CD4-positive, alpha-beta T cell treated with Interleukin-10 for 1 hour (primary cell): ENCODE results near the gene NUCB2.
"Not testable (repeated sequence)": the region's sequence is repeated elsewhere in the genome, so short reads cannot be mapped to it uniquely, and the experiment has no call there.

Experiments used
- DNase-seq: peaks from one replicate; pipeline ENCODE4 v3.0.0-alpha.2; 2020

Gene NUCB2

GRCh38 chr11:17276236-17277023 lies at the start of gene NUCB2:
Gene NUCB2, plus strand, starts transcription at chr11:17276739. Its CDS starts 18,585 bp downstream, at chr11:17295324.
- DNase-seq = peak; percentile 96

GRCh38 chr11:17228186-17228925 lies 48.2 kb upstream of the NUCB2 start:
- not testable (repeated sequence) for DNase-seq

GRCh38 chr11:17229481-17230152 lies 46.9 kb upstream of the NUCB2 start:
- no peak for DNase-seq

DNA sequence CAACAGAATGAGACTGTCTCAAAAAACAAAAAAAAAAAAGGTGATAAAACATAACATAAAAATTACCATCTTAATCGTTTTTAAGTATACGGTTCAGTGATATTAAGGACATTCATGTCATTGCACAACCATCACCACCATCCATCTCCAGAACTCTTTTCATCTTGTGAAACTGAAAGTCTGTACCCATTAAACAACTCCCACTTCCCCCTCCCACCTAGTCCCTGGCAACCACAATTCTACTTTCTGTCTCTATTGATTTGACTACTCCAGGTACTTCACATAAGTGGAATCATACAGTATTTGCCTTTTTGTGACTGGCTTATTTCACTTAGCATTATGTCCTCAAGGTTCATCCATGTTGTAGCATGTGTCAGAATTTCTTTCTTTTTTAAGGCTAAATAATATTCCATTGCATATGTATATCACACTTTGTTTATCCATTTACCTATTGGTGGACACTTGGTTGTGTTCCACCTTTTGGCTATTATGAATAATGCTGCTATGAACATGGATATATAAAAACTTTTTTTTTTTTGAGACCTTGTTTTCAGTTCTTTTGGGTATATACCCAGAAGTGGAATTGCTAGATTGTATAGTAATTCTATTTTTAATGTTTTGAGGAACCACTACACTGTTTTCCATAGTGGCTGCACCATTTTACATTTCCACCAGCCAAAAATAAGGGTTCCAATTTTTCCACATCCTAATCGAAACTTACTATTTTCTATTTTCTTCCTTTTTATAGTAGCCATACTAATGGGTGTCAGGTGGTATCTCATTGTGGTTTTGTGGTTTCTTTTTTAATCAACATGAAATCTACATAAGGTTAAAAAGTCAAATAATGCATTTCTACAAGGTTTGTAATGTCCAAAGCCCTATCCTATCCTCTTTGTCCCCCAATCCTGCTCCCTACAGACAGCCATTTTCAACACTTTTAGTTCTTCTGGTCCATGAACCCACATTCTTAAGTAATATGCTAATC lies 45.4 kb upstream of the NUCB2 start:
- peak; percentile 31 for DNase-seq

DNA sequence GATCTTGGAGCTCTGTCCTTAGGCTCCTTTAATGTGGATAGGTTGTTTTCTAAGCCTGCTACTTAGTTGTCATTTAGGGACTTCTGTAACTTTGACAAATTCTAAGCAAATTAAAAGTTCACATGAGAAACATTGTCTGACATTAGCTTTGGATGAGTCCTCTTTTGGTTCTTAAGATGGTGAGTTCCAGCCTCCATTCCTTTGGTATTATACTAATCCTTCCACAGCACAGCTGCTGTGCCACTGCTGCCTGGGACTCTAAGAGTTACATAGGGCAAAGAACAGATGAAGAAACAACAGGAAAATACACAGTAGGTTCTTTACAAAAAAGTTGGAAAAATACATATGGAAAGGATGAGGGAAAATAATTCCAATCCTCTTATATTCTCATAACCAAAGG lies 43.4 kb upstream of the NUCB2 start:
- DNase-seq = no peak

DNA sequence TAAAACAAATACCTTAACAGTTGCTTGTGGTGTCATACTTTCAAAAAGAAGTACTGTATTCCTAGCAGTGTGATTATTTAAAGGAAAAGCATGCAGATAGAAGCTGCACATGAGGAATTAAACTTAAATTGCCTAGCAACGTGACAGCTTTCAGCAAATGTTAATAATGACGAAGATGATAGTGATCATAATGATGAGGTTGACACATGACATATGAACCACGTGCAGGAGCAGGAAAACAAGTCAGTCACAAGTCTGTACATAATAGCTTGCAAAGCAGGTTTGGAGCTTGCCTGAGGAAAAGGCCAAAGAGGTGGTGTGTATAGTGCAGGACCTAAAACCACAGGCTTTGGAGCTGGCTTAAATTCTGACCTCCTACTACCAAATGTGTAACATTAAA lies 38.2 kb upstream of the NUCB2 start:
- no peak for DNase-seq

DNA sequence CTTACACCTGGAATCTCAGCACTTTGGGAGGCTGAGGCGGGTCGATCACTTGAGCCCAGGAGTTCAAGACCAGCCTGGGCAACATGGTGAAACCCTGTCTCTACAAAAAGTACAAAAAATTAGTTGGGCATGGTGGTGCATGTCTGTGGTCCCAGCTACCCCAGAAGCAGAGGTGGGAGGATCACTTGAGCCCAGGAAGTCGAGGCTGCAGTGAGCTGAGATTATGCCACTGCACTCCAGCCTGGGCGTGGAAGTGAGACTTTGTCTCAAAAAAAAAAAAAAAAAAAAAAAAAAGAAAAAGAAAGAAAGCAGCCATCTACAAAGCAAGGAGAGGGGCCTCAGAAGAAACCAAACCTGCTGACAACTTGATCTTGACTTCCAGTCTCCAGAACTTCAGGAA lies 36.6 kb upstream of the NUCB2 start:
- not testable (repeated sequence) for DNase-seq

DNA sequence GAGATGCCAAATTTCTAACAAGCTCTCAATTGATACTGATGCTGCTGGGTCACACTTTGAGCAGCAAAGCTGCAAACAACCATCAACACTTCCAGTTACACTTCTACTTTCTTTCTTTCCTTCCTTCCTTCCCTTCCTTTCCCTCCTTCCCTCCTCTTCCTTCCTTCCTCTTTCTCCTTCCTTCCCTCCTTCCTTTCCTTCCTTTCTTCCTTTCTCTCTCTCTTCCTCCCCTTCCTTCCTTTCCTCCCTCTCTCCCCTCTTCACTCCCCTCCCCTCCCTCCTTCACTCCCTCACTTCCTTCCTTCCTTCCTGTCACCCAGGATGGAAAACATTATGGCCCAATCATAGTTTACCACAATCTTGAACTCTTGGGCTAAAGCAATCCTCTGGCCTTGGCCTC lies 35.8 kb upstream of the NUCB2 start:
- DNase-seq = no peak

DNA sequence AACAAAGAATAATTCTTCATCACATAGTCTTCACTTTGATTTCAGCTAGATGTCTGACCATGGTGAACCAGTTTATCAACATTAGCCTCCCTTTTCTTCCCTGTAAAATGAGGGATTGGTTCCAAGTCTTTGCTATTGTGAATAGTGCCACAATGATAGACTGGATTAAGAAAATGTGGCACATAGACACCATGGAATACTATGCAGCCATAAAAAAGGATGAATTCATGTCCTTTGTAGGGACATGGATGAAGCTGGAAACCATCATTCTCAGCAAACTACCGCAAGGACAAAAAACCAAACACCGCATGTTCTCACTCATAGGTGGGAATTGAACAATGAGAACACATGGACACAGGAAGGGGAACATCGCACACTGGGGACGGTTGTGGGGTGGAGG lies 33.6 kb upstream of the NUCB2 start:
- DNase-seq = not testable (repeated sequence)

- DNase-seq = no peak
Observed at GRCh38 chr11:17244046-17244445, 32.5 kb upstream of the NUCB2 start.

- no peak for DNase-seq
Observed at GRCh38 chr11:17250561-17251350, 25.8 kb upstream of the NUCB2 start.

DNA sequence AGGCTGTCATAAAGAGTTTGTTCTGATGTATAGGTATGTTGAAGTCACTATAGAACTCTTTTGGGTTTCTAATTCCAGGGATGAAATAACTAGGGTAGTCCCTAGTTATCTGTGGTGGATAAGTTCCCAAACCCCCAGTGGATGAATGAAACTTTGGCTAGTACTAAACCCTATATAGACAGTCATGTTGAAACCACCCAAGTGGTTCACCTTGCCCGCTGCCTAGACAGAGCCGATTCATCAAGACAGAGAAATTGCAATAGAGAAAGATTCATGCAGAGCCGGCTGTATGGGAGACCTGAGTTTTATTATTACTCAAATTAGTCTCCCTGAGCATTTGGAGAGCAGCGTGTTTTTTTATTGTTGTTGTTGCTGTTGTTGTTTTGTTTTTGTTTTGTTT lies 23.8 kb upstream of the NUCB2 start:
- no peak for DNase-seq

DNA sequence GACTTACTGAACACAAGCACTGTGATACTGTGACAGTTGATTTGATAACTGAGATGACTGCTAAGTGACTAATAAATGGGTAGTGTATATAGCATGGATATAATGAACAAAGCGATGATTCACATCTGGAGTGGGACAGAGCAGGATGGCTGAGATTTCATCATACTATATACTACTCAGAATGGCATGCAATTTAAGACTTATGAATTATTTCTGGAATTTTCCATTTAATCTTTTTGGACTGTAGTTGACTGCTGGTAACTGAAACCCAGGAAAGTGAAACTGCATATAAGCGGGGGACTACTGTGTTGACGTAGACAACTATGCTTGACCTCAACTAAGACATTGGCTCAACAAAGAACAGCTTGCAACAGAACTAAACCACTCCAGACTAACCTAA lies 20.0 kb upstream of the NUCB2 start:
- DNase-seq = no peak

- no peak for DNase-seq
Observed at GRCh38 chr11:17257196-17257595, 19.3 kb upstream of the NUCB2 start.

- no peak for DNase-seq
Observed at GRCh38 chr11:17258670-17259069, 17.9 kb upstream of the NUCB2 start.

- DNase-seq = no peak
Observed at GRCh38 chr11:17259519-17259918, 17.0 kb upstream of the NUCB2 start.

DNA sequence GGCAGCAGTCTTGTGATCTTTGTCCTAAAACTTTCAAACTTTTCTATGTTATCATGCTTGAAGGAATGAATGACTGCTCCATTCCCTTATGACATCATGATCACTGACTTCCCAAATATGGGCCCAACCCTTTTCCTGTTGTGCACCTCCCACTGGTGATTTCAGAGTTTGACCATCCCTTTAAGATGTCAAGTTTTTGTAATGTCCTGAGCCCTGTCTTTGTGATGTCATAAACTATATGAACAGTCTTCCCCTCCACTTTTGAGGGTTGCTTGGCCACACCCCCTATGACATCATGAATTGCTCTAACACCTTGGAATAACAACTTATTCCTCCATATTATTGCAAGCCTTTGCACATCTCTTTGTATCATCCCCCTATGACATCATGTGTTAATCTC lies 16.5 kb upstream of the NUCB2 start:
- DNase-seq = no peak

DNA sequence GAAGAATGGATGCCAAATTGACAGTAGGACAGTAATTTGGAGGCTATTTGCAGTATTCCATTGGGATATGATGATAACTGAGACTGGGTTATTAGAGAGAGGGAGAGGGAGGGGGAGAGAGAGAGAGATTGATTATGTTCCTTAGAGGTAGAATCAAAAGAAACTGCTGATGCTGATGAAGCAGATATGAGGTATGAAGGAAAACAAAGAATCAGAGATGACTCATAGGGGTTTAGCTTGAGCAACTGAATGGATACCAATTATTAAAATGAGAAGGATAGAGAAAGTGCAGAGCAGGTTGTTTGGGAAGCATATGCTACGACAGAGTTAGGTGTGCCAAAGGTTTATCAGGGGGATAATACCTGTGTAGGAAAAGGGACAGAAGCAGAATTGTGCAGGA lies 12.8 kb upstream of the NUCB2 start:
- no peak for DNase-seq

DNA sequence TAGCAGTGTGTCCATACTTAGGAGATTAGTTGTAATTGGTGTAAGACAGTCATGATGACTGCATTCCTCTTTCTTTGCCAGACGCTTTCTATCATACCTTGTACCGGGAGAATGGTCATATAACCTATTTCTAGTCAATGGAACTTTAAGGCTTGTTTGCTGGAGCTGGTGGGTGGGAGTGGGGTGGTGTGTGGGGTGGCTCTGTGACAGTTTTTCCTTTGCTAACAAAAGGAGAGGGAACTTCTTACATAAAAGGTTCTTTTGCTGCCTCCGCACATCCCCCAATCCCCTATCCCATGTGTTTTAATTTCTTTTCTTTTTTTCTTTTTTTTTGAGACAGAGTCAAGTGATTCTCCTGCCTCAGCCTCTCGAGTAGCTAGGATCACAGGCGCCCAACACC lies 9.8 kb upstream of the NUCB2 start:
- DNase-seq = no peak

DNA sequence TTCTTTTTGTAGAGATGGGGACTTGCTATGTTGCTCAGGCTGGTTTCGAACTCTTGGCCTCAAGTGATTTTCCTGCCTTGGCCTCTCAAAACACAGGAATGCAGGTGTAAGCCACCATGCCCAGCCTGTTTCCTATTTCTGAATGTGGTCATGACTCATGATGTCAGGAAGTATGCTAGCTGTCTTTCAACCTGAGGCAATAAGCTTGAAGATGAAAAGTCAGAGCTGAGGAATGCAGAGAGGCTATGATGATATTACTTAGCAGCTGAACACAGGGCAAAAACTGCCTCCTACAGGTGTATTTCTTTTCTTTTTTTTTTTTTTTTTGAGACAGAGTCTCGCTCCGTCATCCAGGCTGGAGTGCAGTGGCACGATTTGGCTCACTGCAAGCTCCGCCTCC lies 9.0 kb upstream of the NUCB2 start:
- no peak for DNase-seq

- not testable (repeated sequence) for DNase-seq
Observed at GRCh38 chr11:17268500-17268899, 8.0 kb upstream of the NUCB2 start.

- no peak for DNase-seq
Observed at GRCh38 chr11:17268902-17269301, 7.6 kb upstream of the NUCB2 start.
